SK-N-SH (cell line): ENCODE results near the gene IRAK2. TPM values are rescaled to one million over a fixed set of nuclear protein-coding genes. Genes with fewer than 3 reads are reported as not detected.

Source experiments
- CTCF ChIA-PET: fragments of 300-600, 350-600 bp; formaldehyde crosslinking; extraction: SDS; loops from one replicate; lab custom pipeline; 2021; lab: Yijun Ruan, JAX
- POLR2A ChIA-PET: fragments of 350-600 bp; sonication (Branson Sonifier 250); formaldehyde crosslinking; extraction: SDS; loops from one replicate; lab custom pipeline; 2020; ENCODE audit warnings: antibody characterized with exemption, inconsistent platforms; lab: Yijun Ruan, JAX
- DNase-seq: peaks from one replicate; pipeline ENCODE4 v3.0.0; 2012
- H2AFZ ChIP-seq: fragments of 200-600 bp; sonication (generic); 2 replicates; pipeline ENCODE4 v1.8.1; 2016; ENCODE audit warnings: antibody characterized with exemption, mild to moderate bottlenecking, low read depth
- H3F3A ChIP-seq: fragments of 200-600 bp; sonication (generic); replicated peaks from 2 replicates; pipeline ENCODE3; 2016; ENCODE audit warnings: antibody characterized with exemption, mild to moderate bottlenecking; ENCODE audit not compliant: insufficient read depth
- H3K27ac ChIP-seq, 2 experiments: fragments of 200-500 bp in 1 of 2; fragments of 200-600 bp in 1 of 2; sonication (Bioruptor generic) in 1 of 2; sonication (generic), shearing (Covaris generic) in 1 of 2; 2 replicates each; pipeline versions ENCODE4 v1.5.1 to v1.6.1; 2014 to 2016; ENCODE audit warnings: low read depth in 2 of 2, inconsistent platforms in 1 of 2, low read length in 1 of 2, mild to moderate bottlenecking in 1 of 2, mixed read lengths in 1 of 2
- H3K27me3 ChIP-seq: fragments of 200-600 bp; sonication (generic), shearing (Covaris generic); 2 replicates; pipeline ENCODE4 v1.6.1; 2016; ENCODE audit warnings: mixed run types; ENCODE audit not compliant: insufficient read depth
- H3K36me3 ChIP-seq, 2 experiments: fragments of 200-500 bp in 1 of 2; fragments of 200-600 bp in 1 of 2; sonication (Bioruptor generic) in 1 of 2; sonication (generic) in 1 of 2; replicated peaks in 1 of 2; 2 replicates each; pipeline versions ENCODE3 to v1.5.1; 2014 to 2016; ENCODE audit warnings: low read length in 1 of 2, mild to moderate bottlenecking in 1 of 2; ENCODE audit not compliant: insufficient read depth in 2 of 2, control insufficient read depth in 1 of 2
- H3K4me1 ChIP-seq, 2 experiments: fragments of 200-500 bp in 1 of 2; fragments of 200-600 bp in 1 of 2; sonication (Bioruptor generic) in 1 of 2; sonication (generic), shearing (Covaris generic) in 1 of 2; 2 replicates each; pipeline versions ENCODE4 v1.5.1 to v1.6.1; 2014 to 2016; ENCODE audit warnings: low read depth in 1 of 2, low read length in 1 of 2, mixed run types in 1 of 2; ENCODE audit not compliant: insufficient read depth in 2 of 2, control insufficient read depth in 1 of 2
- H3K4me2 ChIP-seq: fragments of 200-600 bp; sonication (generic), shearing (Covaris generic); 2 replicates; pipeline ENCODE4 v1.6.1; 2017; ENCODE audit warnings: mixed run types
- H3K4me3 ChIP-seq, 2 experiments: fragments of 200-500 bp in 1 of 2; fragments of 200-600 bp in 1 of 2; sonication (Bioruptor generic) in 1 of 2; sonication (generic), shearing (Covaris generic) in 1 of 2; 2 replicates each; pipeline versions ENCODE4 v1.5.1 to v1.8.1; 2014 to 2016; ENCODE audit warnings: low read depth in 2 of 2, inconsistent platforms in 1 of 2, low read length in 1 of 2, mild to moderate bottlenecking in 1 of 2, mixed read lengths in 1 of 2, moderate library complexity in 1 of 2
- H3K79me2 ChIP-seq: fragments of 200-600 bp; sonication (generic); 2 replicates; pipeline ENCODE4 v1.8.1; 2017; ENCODE audit warnings: mild to moderate bottlenecking; ENCODE audit not compliant: insufficient read depth
- H3K9ac ChIP-seq: fragments of 200-600 bp; sonication (generic); 2 replicates; pipeline ENCODE4 v1.6.1; 2017; ENCODE audit warnings: mixed run types
- H3K9me2 ChIP-seq: fragments of 200-600 bp; sonication (generic); 2 replicates; pipeline ENCODE4 v1.6.1; 2017; ENCODE audit warnings: mixed run types
- H3K9me3 ChIP-seq: fragments of 200-600 bp; sonication (generic); 2 replicates; pipeline ENCODE4 v1.6.1; 2017; ENCODE audit warnings: mixed run types, mild to moderate bottlenecking, moderate library complexity
- H4K20me1 ChIP-seq: fragments of 200-600 bp; sonication (generic); 2 replicates; pipeline ENCODE4 v1.6.1; 2017; ENCODE audit warnings: mild to moderate bottlenecking, mixed run types; ENCODE audit not compliant: insufficient read depth
- ELF1 ChIP-seq: IDR thresholded peaks from 2 replicates; pipeline ENCODE4 v1.4.0; 2012
- FOXM1 ChIP-seq: IDR thresholded peaks from 2 replicates; pipeline ENCODE4 v1.4.0; 2012; ENCODE audit warnings: low read depth, mild to moderate bottlenecking
- GABPA ChIP-seq: IDR thresholded peaks from 2 replicates; pipeline ENCODE4 v1.4.0; 2012; ENCODE audit warnings: low read depth, mild to moderate bottlenecking
- GATA2 ChIP-seq: sonication (generic); formaldehyde crosslinking; IDR thresholded peaks from 2 replicates; pipeline ENCODE4 v1.5.0; 2020; ENCODE audit warnings: mild to moderate bottlenecking, missing genetic modification reagents
- IRF3 ChIP-seq: fragments of 150-350 bp; IDR thresholded peaks from 2 replicates; pipeline ENCODE4 v1.6.1; 2016; ENCODE audit warnings: mild to moderate bottlenecking, low read depth, low read length
- MAX ChIP-seq: IDR thresholded peaks from 2 replicates; pipeline ENCODE4 v1.4.0; 2012; ENCODE audit warnings: low read depth
- SMC3 ChIP-seq: IDR thresholded peaks from 2 replicates; pipeline ENCODE4 v1.6.1; 2012; ENCODE audit warnings: low read depth, low read length, improper control_type of control experiment
- TAF1 ChIP-seq: IDR thresholded peaks from 2 replicates; pipeline ENCODE4 v1.6.1; 2012; ENCODE audit warnings: low read depth, mild to moderate bottlenecking, low read length, moderate library complexity, borderline replicate concordance
- TCF12 ChIP-seq: IDR thresholded peaks from 2 replicates; pipeline ENCODE4 v1.4.0; 2012
- TEAD4 ChIP-seq: IDR thresholded peaks from 2 replicates; pipeline ENCODE4 v1.4.0; 2012; ENCODE audit warnings: mild to moderate bottlenecking, borderline replicate concordance; ENCODE audit not compliant: insufficient read depth
- USF1 ChIP-seq: IDR thresholded peaks from 2 replicates; pipeline ENCODE4 v1.4.0; 2012; ENCODE audit warnings: low read depth, borderline replicate concordance
- WGBS: methylation state at CpG from one replicate; pipeline ENCODE4 v1.1.6; 2017; ENCODE audit warnings: low lambda C conversion rate; 5-methylcytosine and 5-hydroxymethylcytosine counted together
- polyA plus RNA-seq, 3 experiments: library from polyadenylated mRNA; depleted of rRNA; stranded (reverse); fragments of >200 nt; gene quantifications; 2 replicates each; pipeline ENCODE4 v1.2.3, GENCODE V29; 2012
- TF ChIP-seq, protein P1 (sequence below): fragments of 150-350 bp; IDR thresholded peaks from 2 replicates; pipeline ENCODE4 v1.6.1; 2017; ENCODE audit warnings: antibody characterized with exemption, low read length, low read depth, borderline replicate concordance

IRAK2 gene
- polyA plus RNA-seq, 1 of the 3 experiments (the other 2 are of a cell fraction) = 7.7 TPM

- TF ChIP-seq IRF3 (no peak), FOXM1 (no peak), MAX (no peak)
- TF ChIP-seq, protein P1, sequence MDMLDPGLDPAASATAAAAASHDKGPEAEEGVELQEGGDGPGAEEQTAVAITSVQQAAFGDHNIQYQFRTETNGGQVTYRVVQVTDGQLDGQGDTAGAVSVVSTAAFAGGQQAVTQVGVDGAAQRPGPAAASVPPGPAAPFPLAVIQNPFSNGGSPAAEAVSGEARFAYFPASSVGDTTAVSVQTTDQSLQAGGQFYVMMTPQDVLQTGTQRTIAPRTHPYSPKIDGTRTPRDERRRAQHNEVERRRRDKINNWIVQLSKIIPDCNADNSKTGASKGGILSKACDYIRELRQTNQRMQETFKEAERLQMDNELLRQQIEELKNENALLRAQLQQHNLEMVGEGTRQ = no peak
Observed at GRCh38 chr3:10279384-10280176, 114.9 kb downstream of the IRAK2 start (continued).

- Histone ChIP-seq H3K4me2 (no peak overlapping the region), H3F3A (no peaks in the 10 kb centered on the region), H3K36me3 (peaks cover 28 to 44% of the 10 kb centered on the region in 2 experiments), H3K4me3 (no peak overlapping the region), H3K27ac (no peak overlapping the region), H3K27me3 (no peaks in the 10 kb centered on the region), H3K4me1 (peaks cover 0 to 21% of the 10 kb centered on the region in 2 experiments; a peak in 1 of 4 replicates), H2AFZ (no peak overlapping the region), H3K9me2 (no peaks in the 10 kb centered on the region), H3K79me2 (peaks cover 26% of the 10 kb centered on the region), H3K9ac (no peak overlapping the region), H4K20me1 (0 out of 2 replicates have a peak, but pooled peaks cover 7% of the 10 kb centered on the region), H3K9me3 (no peaks in the 10 kb centered on the region)
- CTCF ChIA-PET = interaction anchor here (1.4 to 2.7 kb wide), 2 partner anchors 11 to 17 kb away, joined by 3 to 13 read pairs; no protein-coding TSS in a partner anchor
- POLR2A ChIA-PET = no interaction called here
- no peak for DNase-seq
- TF ChIP-seq SMC3 = no peak
- no peak for TF ChIP-seq GABPA
- no peak for TF ChIP-seq TCF12
- 91% methylated on average over 5 of the region's 5 CpGs for whole genome bisulfite sequencing
Observed at GRCh38 chr3:10280177-10280529, 115.4 kb downstream of the IRAK2 start.

- Histone ChIP-seq H3K4me2 (no peak overlapping the region), H3K27ac (no peak overlapping the region), H3K79me2 (peaks cover 21% of the 10 kb centered on the region), H3K36me3 (peaks cover 28 to 47% of the 10 kb centered on the region in 2 experiments), H2AFZ (no peak overlapping the region), H3K27me3 (no peaks in the 10 kb centered on the region), H3K9me3 (no peaks in the 10 kb centered on the region), H3K9me2 (no peaks in the 10 kb centered on the region), H3K4me3 (no peak overlapping the region), H3F3A (no peaks in the 10 kb centered on the region), H3K4me1 (peaks cover 0 to 21% of the 10 kb centered on the region in 2 experiments; a peak in 1 of 4 replicates), H4K20me1 (0 out of 2 replicates have a peak, but pooled peaks cover 5% of the 10 kb centered on the region), H3K9ac (no peak overlapping the region)
- TF ChIP-seq GATA2 (CRISPR knock-in tag) (no peak), ELF1 (no peak), USF1 (no peak), IRF3 (no peak), TAF1 (no peak), GABPA (no peak), TEAD4 (no peak)
- ChIA-PET CTCF (interaction anchor here (1.4 to 2.7 kb wide), 2 partner anchors 11 to 17 kb away, joined by 3 to 13 read pairs; no protein-coding TSS in a partner anchor), POLR2A (no interaction called here)
- WGBS = 94% methylated on average over 5 of the region's 6 CpGs
- no peak for DNase-seq
Observed at GRCh38 chr3:10280571-10280970, 115.9 kb downstream of the IRAK2 start.
